Gastroesophageal sphincter (tissue), 4 donors: ENCODE measurements around the gene UBL3. TPM values are rescaled to one million over a fixed set of nuclear protein-coding genes. Genes with fewer than 3 reads are reported as not detected.
A peak's percentile ranks its signal among the peaks of the same experiment; 100 is the strongest.

Experiments used
- ATAC-seq: fragments of 150-250 bp; one replicate; pipeline ENCODE4 v1.9.1; 2016; ENCODE audit warnings: mild to moderate bottlenecking, moderate library complexity
- H3K27ac ChIP-seq, 4 donors: fragments of 200-600 bp; sonication (generic) in 3 of 4; 1 replicate in 3 of 4; 2 replicates in 1 of 4; pipeline ENCODE4 v1.5.1; 2016 to 2019
- H3K27me3 ChIP-seq: fragments of 200-600 bp; sonication (generic); one replicate; pipeline ENCODE4 v1.5.1; 2019
- H3K36me3 ChIP-seq, 2 donors: fragments of 200-600 bp; sonication (generic); one replicate each; pipeline ENCODE4 v1.5.1; 2019; ENCODE audit warnings: control low read depth in 1 of 2
- H3K4me1 ChIP-seq, 3 donors: fragments of 200-600 bp; sonication (generic); 1 replicate in 2 of 3; 2 replicates in 1 of 3; pipeline ENCODE4 v1.5.1; 2016 to 2019; ENCODE audit warnings: control low read depth in 2 of 3
- H3K4me3 ChIP-seq, 2 donors: fragments of 200-600 bp; sonication (generic); one replicate each; pipeline ENCODE4 v1.5.1; 2019; ENCODE audit warnings: mild to moderate bottlenecking in 1 of 2, moderate library complexity in 1 of 2
- H3K9me3 ChIP-seq, 3 donors: fragments of 200-600 bp; sonication (generic); one replicate each; pipeline ENCODE4 v1.5.1; 2017 to 2019; ENCODE audit warnings: control low read depth in 2 of 3
- EP300 ChIP-seq: sonication (generic); formaldehyde crosslinking; IDR thresholded peaks from one replicate; pipeline ENCODE4 v1.6.1; 2017; ENCODE audit warnings: antibody characterized with exemption, mild to moderate bottlenecking
- POLR2A ChIP-seq, 2 donors: fragments of 450-650 bp; IDR thresholded peaks; one replicate each; pipeline ENCODE4 v1.6.1; 2017; ENCODE audit warnings: antibody characterized with exemption in 2 of 2, mild to moderate bottlenecking in 2 of 2, moderate library complexity in 1 of 2
- POLR2AphosphoS5 ChIP-seq: sonication (generic); formaldehyde crosslinking; IDR thresholded peaks from one replicate; pipeline ENCODE4 v1.6.1; 2017; ENCODE audit warnings: antibody characterized with exemption
- WGBS, 2 donors: methylation state at CpG; one replicate each; pipeline ENCODE4 v1.1.5; 2018; ENCODE audit warnings: low coverage in 1 of 2; 5-methylcytosine and 5-hydroxymethylcytosine counted together
- total RNA-seq, 4 donors: library from RNA; depleted of rRNA; stranded (reverse); fragments of >200 nt; gene quantifications; one replicate each; pipeline ENCODE4 v1.1.0, GENCODE V29; 2016
- TF ChIP-seq, protein P1 (sequence below), 4 experiments: fragments of 200-600 bp in 2 of 4; fragments of 450-650 bp in 2 of 4; sonication (generic) in 1 of 4; IDR thresholded peaks; one replicate each; pipeline ENCODE4 v1.5.1; 2017 to 2019; ENCODE audit warnings: antibody characterized with exemption in 4 of 4, mild to moderate bottlenecking in 2 of 4, moderate library complexity in 2 of 4

UBL3 gene
- total RNA-seq, 4 donors from 2014 or later, result 36.7 to 46.7 (median 38.6) TPM

DNA sequence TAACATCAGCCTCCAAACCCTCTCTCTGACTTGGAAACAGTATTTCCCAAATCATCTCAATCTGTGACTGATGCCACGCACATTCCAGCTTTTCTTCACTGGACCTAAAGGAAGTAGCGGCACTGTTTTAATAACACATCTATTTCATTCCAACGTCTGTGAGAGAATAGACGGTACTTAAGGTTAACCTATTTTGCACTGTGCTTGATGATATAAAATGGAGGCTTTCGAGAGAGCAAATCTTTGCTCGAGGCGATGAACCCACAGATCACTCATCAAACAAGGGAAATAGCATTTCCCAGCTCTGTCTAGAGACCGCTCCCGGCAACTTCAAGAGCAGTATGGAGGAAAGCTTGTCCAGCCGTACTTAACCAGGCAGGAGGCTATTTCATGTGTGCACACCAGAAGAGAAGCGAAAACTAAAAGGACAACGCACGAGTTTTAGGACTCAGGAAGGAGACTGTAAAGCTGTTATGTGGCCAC is 2.9 kb downstream of the UBL3 start:
- WGBS, 2 donors, result 3 to 6% methylated on average over 9 to 11 of the region's 13 CpGs
- H3K4me1 ChIP-seq, result peaks cover 0 to 39% (median 4%) of the 10 kb centered on the region in 3 donors
- ATAC-seq, result no peak
- H3K27ac ChIP-seq, result peak overlapping the region; percentile 60 to 99 (median 90)
- H3K4me3 ChIP-seq, result peak overlapping the region; percentile 69 to 75
- no peak for TF ChIP-seq POLR2A (IDR thresholded peaks at IDR 0.05)
- no peak for TF ChIP-seq EP300
- no peak for TF ChIP-seq POLR2AphosphoS5
- TF ChIP-seq, protein P1, sequence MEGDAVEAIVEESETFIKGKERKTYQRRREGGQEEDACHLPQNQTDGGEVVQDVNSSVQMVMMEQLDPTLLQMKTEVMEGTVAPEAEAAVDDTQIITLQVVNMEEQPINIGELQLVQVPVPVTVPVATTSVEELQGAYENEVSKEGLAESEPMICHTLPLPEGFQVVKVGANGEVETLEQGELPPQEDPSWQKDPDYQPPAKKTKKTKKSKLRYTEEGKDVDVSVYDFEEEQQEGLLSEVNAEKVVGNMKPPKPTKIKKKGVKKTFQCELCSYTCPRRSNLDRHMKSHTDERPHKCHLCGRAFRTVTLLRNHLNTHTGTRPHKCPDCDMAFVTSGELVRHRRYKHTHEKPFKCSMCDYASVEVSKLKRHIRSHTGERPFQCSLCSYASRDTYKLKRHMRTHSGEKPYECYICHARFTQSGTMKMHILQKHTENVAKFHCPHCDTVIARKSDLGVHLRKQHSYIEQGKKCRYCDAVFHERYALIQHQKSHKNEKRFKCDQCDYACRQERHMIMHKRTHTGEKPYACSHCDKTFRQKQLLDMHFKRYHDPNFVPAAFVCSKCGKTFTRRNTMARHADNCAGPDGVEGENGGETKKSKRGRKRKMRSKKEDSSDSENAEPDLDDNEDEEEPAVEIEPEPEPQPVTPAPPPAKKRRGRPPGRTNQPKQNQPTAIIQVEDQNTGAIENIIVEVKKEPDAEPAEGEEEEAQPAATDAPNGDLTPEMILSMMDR (IDR thresholded peaks at IDR 0.05), result no peak
- H3K9me3 ChIP-seq, result no peaks in the 10 kb centered on the region
- H3K36me3 ChIP-seq, result no peaks in the 10 kb centered on the region
- no peaks in the 10 kb centered on the region for H3K27me3 ChIP-seq

DNA sequence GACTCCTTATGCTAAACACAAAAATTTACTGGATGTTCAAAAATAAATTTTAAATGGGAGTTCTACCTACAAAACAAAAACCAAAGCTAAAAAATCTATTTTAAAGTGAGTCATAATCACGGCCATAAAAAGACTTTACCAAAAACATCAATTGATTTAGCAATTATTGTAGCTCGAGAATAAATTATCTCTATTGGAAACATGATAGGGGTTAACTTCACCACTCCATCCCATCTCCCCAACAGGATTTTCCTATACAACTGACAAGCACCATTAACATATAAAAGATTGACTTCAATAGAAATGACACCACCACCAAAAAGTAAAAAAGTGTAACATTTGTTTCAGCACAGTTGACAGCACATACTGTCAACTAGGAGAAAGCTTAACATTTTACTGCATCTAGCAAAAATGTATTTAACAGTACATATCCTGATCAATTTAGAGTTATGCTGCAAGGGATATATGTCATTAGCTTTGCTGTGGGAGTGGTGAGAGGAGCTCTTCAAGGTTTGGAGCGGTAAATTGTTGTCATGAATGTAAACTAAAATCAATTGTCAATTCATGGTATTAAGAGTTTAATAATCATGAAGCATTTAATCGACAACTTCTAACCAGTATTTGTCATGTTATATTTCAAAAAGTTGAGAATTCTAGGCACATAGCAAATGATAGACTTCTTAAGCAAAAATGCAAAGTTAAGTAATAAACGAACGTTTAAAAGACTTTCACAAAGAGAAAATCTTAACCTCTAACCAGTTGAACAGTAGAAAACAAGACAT is 3.8 kb downstream of the UBL3 start:
- 57 to 60% methylated on average over 6 of the region's 6 CpGs for WGBS, 2 donors
- Histone ChIP-seq H3K4me1 (peaks cover 0 to 39% (median 4%) of the 10 kb centered on the region in 3 donors), H3K4me3 (peak overlapping the region; percentile 69 to 75), H3K36me3 (no peaks in the 10 kb centered on the region), H3K27ac (peak overlapping the region in 3 of 4 donors; percentile 83 to 99 (median 98)), H3K9me3 (no peaks in the 10 kb centered on the region), H3K27me3 (no peaks in the 10 kb centered on the region)
- TF ChIP-seq POLR2A (IDR thresholded peaks at IDR 0.05) (no peak), EP300 (no peak), POLR2AphosphoS5 (no peak)
- TF ChIP-seq, protein P1 (IDR thresholded peaks at IDR 0.05), result no peak
- ATAC-seq, result no peak

DNA sequence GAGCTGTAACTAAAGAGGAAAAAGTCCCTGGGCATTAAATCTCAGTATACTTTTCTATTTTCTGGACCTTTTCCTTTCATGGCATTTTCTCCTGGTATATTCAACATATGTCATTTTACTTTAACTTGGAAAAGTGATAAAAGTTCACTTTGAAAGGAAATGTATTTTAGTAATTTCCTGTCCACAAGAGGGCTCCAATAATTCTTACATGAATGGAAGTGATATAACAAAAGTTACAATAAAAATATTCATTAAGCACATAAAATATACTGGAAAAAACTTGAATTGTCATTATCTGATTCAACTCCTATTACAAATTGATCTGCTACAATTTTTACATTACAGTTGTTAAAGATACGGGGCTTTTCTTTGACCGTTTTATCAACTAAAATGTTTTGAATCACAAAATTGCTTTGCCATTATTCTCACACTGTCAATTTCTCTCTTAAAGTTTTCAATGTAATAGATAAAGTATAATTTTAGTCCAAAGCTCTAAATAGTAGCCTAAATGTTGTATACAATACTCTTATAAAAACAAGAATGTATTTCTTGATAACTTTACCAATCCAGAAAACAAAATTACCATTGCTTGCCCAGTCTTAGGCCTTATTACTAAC is 4.9 kb downstream of the UBL3 start:
- Histone ChIP-seq H3K4me3 (no peak overlapping the region), H3K27me3 (no peaks in the 10 kb centered on the region), H3K27ac (no peak overlapping the region), H3K4me1 (peaks cover 0 to 39% (median 8%) of the 10 kb centered on the region in 3 donors), H3K36me3 (no peaks in the 10 kb centered on the region), H3K9me3 (no peaks in the 10 kb centered on the region)
- WGBS, 2 donors, result 69 to 89% methylated on average over 2 of the region's 2 CpGs
- no peak for ATAC-seq
- TF ChIP-seq POLR2A (IDR thresholded peaks at IDR 0.05), result no peak
- TF ChIP-seq, protein P1 (IDR thresholded peaks at IDR 0.05), result peak in 3 of 4 experiments; percentile 28 to 55 (median 30)

DNA sequence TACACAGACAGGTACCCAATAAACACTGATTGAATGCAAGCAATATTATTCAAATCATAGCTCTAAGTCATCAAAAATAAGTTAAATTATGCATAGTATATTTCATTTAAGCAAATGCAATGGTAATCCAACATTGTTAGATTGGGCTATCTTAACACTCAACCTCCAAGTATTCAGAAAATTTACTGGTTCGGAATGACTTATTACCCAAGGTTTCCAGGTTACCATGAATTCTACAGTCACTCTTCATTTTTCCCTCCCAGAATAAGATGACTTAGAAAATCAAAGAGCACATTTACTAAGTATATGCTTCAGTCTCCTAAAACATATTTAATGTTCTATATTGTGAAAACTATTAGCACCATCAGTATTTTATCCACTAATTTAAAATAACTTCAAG is 6.0 kb downstream of the UBL3 start:
- Histone ChIP-seq H3K36me3 (no peaks in the 10 kb centered on the region), H3K9me3 (no peaks in the 10 kb centered on the region), H3K27ac (no peak overlapping the region), H3K4me1 (peaks cover 0 to 41% (median 10%) of the 10 kb centered on the region in 3 donors), H3K27me3 (no peaks in the 10 kb centered on the region), H3K4me3 (no peak overlapping the region)
- TF ChIP-seq POLR2AphosphoS5, result no peak
- TF ChIP-seq, protein P1 (IDR thresholded peaks at IDR 0.05), result no peak
- no peak for TF ChIP-seq POLR2A (IDR thresholded peaks at IDR 0.05)
- TF ChIP-seq EP300, result no peak
- ATAC-seq, result no peak
- 50 to 67% methylated on average over 1 of the region's 1 CpG for WGBS, 2 donors

DNA sequence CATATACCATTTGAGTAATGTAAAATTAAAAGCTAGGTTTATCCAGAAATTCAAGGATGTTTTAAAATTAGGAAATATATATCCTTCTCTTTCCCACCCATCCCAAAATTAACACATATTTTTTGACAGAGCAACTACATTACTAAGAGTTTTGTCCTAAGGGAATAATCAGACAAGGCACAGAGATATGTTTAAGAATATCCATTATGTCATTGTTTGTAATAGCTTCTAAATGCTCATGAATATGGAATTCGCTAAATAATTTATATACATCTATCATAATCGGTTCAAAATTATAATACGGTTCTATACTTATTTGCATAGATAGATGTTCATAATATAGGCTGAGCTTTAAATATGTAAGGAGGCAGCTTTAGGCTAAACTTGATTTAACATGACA is 9.8 kb downstream of the UBL3 start:
- Histone ChIP-seq H3K36me3 (no peaks in the 10 kb centered on the region), H3K27ac (no peak overlapping the region), H3K9me3 (no peaks in the 10 kb centered on the region), H3K4me3 (no peak overlapping the region), H3K27me3 (no peaks in the 10 kb centered on the region), H3K4me1 (peaks cover 0 to 40% (median 14%) of the 10 kb centered on the region in 3 donors)
- ATAC-seq, result no peak
- WGBS, 2 donors, result 57 to 77% methylated on average over 3 of the region's 3 CpGs
- TF ChIP-seq POLR2AphosphoS5 (no peak), POLR2A (IDR thresholded peaks at IDR 0.05) (no peak), EP300 (no peak)
- TF ChIP-seq, protein P1 (IDR thresholded peaks at IDR 0.05), result no peak
